T-helper 1 cell treated with Interleukin-12 subunit alpha and Interleukin-12 subunit beta and Interleukin-4 antibody, amounts not matched to agents 30 ng/mL and 1 ng/mL, for 36 hours (primary cell): ENCODE data around the gene SULT1A3. TPM values are rescaled to one million over a fixed set of nuclear protein-coding genes. Genes with fewer than 3 reads are reported as not detected.
"Not testable (repeated sequence)": the region's sequence is repeated elsewhere in the genome, so short reads cannot be mapped to it uniquely, and the experiment has no call there.

Source experiments
- intact Hi-C: fragments of 100-400 bp; cut with micrococcal nuclease; formaldehyde crosslinking; loops from one replicate; pipeline ENCODE4 v1.15.1; 2024
- total RNA-seq: library from RNA; stranded (reverse); gene quantifications from 2 replicates; pipeline ENCODE4 v1.2.3, GENCODE V29; 2022

SULT1A3 gene
- total RNA-seq, 1 donor from 2014 or later, result 29.2 TPM

DNA sequence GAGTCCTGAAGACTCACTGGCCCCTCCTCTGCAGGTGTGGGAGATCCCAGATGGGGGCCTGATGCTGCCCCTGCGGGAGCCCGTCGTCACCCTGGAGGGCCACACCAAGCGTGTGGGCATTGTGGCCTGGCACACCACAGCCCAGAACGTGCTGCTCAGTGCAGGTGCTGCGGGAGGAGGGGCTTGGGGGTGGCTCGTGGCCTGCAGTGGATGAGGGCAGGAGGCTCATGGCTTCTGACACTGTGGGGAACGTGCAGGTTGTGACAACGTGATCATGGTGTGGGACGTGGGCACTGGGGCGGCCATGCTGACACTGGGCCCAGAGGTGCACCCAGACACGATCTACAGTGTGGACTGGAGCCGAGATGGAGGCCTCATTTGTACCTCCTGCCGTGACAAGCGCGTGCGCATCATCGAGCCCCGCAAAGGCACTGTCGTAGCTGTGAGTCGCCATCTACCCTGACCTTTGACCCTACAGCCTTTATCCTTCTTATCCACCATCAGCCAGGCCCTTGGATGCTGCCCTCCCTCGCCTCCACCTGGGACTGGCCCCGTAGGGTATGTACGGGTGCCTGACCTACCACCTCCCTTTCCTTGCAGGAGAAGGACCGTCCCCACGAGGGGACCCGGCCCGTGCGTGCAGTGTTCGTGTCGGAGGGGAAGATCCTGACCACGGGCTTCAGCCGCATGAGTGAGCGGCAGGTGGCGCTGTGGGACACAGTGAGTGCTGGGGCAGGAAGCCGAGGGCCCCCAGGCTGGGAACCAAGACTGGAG, 12.1 kb upstream of the SULT1A3 start:
- intact Hi-C loops, result no loop called here

DNA sequence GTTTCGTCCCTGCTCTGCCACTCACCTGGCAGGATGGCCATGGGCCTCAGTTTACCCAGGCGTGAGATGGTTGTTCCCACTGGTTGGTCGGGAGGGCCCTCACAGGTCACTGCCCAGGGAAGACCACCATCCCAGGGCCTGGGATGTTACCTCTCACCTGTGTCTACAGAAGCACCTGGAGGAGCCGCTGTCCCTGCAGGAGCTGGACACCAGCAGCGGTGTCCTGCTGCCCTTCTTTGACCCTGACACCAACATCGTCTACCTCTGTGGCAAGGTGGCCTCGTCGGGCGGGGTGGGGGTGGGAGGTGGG, 11.5 kb upstream of the SULT1A3 start:
- intact Hi-C loops, result no loop called here

- intact Hi-C loops, result no loop called here
Measured at GRCh38 chr16:30187971-30188561, 11.0 kb upstream of the SULT1A3 start.

DNA sequence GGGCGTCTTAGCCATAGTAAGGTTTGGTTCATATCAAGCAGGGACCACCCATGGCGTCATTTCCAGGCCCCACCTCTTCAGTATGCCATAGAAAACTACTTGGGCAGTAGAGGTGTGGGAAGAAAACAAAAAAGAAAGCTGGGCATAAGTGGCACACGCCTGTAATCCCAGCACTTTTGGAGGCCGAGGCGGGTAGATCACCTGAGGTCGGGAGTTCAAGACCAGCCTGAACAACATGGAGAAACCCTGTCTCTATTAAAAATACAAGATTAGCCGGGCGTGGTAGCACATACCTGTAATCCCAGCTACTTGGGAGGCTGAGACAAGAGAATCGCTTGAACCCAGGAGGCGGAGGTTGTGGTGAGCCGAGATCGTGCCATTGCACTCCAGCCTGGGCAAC, 7.9 kb upstream of the SULT1A3 start:
- intact Hi-C loops, result not testable (repeated sequence)

DNA sequence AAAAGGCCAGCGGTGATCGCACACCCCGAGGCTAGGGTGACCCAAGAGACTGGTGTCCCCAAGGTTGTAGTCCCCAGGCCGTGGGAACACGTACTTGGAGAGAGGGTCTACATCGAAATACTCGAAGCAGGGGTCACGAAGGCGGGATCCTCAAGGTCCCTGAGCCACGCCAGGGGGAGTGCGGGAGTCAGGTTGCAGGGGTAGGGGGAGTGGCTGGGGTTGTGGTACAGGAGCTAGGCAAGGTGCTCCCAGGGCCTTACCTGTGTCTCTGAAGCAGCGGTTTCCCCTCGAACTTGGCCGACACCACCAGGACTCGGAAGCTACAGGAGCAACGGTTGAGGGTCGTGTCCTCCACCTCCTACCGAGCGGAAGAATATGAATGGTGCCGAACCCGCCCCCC, 6.0 kb upstream of the SULT1A3 start:
- intact Hi-C loops, result not testable (repeated sequence)

GRCh38 chr16:30193615-30194014, 5.4 kb upstream of the SULT1A3 start, which contains the start of the genes BOLA2B and SLX1A:
Gene BOLA2B (minus strand): TSS chr16:30193666. CDS start chr16:30193595, 71 bp downstream.
Gene SLX1A (plus strand): TSS chr16:30193875. CDS start chr16:30194085, 210 bp downstream.
- intact Hi-C loops, result not testable (repeated sequence)

DNA sequence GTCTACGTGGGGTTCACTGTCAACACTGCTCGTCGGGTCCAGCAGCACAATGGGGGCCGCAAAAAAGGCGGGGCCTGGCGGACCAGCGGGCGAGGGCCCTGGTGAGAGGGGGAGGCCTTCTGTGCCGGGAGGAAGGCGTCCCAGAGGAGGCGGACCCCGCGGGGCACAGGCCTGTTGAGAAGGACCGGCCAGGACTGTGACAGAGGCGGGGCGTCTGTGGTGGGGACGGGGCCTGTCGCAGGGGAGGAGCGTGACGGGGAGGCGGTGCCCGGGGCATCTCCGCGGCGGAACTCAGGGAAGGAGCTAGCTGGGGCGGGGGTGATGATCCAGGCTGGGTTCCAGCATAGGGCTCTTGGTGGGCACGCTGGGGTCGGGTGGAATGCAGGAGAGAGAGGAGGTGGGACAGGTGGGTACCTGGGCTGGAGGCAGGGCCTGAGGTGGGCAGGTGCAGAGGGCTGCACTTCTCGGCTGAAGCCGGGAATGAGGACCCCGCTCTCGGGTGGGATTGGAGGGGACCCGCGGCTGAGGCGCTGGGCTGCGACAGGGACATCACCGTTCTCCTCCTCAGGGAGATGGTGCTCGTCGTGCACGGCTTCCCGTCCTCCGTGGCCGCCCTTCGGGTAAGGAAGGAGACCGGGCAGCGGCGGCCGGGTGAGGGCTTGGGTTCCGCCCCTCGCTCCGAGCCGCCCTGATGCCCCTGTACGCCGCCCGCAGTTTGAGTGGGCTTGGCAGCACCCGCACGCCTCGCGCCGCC, 4.7 kb upstream of the SULT1A3 start:
- intact Hi-C loops, result not testable (repeated sequence)

GRCh38 chr16:30197001-30197400, 2.1 kb upstream of the SULT1A3 start:
- intact Hi-C loops, result not testable (repeated sequence)

- intact Hi-C loops, result not testable (repeated sequence)
Measured at GRCh38 chr16:30199608-30200343, 721 bp downstream of the SULT1A3 start.

DNA sequence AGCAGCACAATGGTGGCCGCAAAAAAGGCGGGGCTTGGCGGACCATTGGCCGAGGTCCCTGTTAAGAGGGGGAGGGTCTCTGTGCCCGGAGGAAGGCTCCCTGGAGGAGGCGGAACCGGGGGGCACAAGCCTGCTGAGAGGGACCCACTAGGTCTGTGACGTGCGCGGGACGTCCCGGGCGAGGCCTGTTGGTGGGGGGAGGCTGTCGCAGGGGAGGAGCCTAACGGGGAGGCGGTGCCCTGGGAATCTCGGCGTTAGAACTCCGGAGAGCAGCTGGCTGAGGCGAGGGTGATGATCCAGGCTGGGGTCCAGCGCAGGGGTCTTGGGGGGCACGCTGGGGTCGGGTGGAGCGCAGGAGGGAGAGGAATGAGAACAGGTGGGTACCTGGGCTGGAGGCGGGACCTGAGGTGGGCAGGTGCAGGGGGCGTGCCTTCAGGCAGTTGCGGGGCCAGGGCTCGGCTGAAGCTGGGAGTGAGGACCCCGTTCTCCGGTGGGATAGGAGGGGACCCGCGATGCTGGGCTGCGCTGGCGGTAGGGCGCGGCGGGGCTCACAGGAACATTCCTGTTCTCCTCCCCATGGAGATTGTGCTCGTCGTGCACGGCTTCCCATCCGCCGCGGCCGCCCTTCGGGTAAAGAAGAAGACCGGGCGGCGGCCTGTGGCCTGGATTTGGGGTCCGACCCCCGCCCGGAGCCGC, 6.6 kb downstream of the SULT1A3 start:
- intact Hi-C loops, result not testable (repeated sequence)

- intact Hi-C loops, result not testable (repeated sequence)
Measured at GRCh38 chr16:30206252-30206651, 7.2 kb downstream of the SULT1A3 start.

DNA sequence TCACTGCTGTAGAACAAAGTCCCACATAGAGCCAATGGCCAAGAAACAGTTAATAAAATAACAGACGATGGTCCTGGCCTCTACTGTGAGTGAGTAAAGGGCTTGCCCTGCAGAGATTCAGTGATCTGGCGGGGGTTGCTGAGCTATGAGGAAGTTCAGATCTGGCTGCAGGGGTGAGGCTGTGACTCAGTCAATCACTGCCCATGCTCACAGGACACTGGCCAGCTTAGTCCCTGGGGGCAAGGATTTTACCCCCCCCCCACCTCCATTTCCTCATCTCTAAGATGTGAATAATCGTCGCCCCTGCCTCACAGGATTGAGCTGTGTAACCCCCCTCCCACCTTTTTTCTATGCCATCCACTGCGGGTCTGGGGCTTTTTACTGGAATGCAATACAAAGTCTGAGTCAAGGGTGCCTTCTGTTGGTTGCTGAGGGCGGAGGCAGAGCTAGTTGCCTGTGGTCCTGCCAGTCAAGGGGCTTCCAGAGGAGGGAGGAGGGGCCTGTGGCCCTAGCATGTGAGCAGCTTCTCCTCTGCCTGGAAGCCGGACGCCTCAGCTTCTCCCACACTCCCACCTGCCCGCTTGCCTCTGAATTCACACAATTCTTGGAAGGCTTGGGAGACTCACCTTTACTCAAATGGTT, 8.1 kb downstream of the SULT1A3 start:
- intact Hi-C loops, result not testable (repeated sequence)

- intact Hi-C loops, result not testable (repeated sequence)
Measured at GRCh38 chr16:30209032-30209431, 10.0 kb downstream of the SULT1A3 start.

DNA sequence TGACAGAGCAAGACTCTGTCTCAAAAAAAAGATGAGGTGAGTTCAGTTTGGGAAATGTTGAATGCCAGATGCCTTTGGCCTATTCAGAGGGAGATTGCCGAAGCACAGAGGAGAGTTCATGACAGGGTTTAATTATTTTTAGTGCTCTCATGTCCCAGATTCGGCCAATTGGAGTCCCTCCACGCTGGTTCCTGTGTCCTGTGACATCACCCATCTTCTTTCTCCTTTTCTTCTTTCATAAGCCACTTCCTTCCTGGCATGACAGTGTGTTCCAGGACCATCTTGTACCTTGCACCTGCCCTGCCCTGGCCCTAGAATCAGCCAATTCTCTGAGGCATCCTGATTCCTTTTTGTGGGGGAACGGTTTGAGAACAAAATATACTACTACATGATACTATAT, 12.4 kb downstream of the SULT1A3 start:
- intact Hi-C loops, result not testable (repeated sequence)

DNA sequence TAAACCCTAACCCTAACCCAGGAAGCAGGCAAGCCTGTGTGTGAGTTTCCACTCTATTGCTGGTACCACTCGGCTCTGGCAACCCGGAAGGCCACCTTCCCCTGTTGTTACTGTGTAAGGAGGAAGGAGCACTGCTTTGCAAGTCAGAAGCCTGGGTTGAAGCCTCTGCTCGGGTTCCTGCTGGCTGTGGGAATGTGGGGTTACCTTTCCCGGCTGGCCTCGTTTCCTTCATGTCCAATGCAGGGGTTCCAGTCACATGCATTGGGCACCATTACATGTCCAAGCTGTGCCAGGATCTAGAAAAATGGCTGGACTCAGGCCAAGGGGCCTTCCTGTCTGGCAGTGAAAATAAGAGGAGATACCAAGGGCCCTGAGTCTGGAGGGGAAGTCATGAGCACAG, 18.0 kb downstream of the SULT1A3 start:
- intact Hi-C loops, result not testable (repeated sequence)

GRCh38 chr16:30248379-30248778, 49.3 kb downstream of the SULT1A3 start, which contains the start of gene NPIPB13:
Gene NPIPB13 (minus strand): TSS chr16:30248479. CDS start chr16:30245573, 2,906 bp downstream.
- intact Hi-C loops, result not testable (repeated sequence)
